GM12873 (cell line): ENCODE data around the gene CGA.

Experiments
- TF ChIP-seq, protein P1 (sequence below): IDR thresholded peaks from 2 replicates; pipeline ENCODE4 v1.5.1; 2012; ENCODE audit warnings: low read depth, mild to moderate bottlenecking, moderate library complexity, low read length, control low read depth; ENCODE audit not compliant: insufficient read depth; ENCODE audit errors: missing control alignments

Gene CGA

DNA sequence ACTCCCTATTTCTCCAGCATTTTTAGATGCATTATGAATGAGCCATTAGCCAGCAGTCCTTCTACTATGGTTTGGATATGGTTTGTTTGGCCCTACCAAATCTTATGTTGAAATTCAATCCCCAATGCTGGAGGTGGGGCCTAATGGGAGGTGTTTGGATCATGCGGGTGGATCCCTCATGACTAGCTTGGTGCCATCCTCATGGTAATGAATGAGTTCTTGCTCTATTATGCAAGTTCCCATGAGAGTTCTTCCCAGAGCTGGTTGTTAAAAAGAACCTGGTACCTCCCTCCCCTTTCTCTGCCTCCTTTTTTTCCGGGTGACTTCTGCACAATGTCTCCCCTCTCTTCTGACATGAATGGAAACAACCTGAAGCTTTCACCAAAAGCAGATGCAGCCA, 6.2 kb upstream of the CGA start:
- TF ChIP-seq, protein P1, sequence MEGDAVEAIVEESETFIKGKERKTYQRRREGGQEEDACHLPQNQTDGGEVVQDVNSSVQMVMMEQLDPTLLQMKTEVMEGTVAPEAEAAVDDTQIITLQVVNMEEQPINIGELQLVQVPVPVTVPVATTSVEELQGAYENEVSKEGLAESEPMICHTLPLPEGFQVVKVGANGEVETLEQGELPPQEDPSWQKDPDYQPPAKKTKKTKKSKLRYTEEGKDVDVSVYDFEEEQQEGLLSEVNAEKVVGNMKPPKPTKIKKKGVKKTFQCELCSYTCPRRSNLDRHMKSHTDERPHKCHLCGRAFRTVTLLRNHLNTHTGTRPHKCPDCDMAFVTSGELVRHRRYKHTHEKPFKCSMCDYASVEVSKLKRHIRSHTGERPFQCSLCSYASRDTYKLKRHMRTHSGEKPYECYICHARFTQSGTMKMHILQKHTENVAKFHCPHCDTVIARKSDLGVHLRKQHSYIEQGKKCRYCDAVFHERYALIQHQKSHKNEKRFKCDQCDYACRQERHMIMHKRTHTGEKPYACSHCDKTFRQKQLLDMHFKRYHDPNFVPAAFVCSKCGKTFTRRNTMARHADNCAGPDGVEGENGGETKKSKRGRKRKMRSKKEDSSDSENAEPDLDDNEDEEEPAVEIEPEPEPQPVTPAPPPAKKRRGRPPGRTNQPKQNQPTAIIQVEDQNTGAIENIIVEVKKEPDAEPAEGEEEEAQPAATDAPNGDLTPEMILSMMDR = no peak

DNA sequence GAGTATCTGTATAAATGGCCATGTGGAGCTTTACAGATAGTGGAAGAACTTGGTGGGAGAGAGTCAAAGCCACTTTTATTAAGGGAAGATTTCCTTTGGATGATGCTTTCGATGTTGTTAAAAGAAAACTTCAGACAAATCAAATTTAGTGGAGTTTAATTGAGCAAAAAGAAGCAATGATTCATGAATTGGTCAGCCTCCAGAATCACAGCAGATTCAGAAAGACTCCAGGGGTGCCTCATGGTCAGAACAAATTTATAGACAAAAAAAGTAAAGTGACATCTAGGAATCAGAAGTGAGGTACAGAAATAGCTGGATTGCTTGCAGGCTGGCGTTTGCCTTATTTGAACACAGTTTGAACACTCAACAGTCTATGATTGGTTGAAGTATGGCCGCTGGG, 5.3 kb upstream of the CGA start:
- TF ChIP-seq, protein P1 = no peak

DNA sequence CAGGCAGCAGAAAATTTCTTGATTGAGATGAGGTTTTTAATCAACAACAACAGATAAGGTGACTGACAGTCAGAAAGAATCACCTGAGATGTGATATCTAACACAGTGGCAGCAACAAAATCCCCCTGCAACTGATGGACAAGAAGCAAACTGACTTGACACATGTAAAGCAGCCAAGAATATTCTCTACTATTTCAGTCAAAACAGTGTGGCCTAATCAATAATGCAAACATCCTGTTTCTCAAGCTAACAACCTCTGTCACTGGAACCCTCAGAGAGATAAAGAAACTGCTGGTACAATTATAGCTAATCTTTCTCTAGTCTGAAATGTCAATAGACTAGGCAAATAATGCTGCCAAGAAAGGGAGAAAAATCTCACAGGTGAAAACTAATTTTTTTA, 4.6 kb upstream of the CGA start:
- TF ChIP-seq, protein P1 = no peak

DNA sequence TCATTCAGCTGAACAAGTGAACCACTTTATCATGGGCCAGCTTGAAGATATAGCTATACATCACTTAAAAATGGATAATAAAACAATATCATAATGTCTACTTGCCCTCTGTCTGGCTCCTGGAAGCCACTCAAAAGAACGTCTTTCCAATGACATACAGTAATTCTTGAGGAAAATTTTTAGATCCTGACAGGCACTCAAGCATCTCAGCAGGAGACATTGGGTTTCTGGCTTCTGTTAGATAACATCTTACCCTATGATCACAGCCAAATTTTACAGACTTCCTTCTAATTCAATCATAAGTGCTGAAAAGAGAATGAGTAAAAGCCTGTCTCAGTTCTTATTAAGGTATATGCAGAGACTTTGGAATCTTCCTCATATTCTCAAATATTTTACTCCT, 330 bp downstream of the CGA start:
- TF ChIP-seq, protein P1 = no peak

DNA sequence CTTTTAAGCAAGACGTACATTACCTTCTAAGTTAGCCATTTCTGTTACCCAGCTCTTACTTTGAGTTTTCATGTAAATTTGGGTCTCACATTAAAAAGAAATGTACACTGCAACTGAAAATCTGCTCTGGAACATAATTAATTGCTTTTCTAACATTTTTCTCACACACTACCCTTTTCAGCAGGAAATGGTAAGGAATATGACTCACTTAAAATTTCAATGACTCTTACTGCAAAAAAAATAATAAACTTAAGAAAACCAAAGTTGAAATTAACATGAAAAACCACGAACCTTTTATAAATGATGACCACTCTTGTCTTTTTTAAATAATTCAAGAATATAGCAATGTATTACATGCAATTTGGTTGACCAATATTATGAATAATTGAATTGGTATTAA, 1.3 kb downstream of the CGA start:
- TF ChIP-seq, protein P1 = no peak

DNA sequence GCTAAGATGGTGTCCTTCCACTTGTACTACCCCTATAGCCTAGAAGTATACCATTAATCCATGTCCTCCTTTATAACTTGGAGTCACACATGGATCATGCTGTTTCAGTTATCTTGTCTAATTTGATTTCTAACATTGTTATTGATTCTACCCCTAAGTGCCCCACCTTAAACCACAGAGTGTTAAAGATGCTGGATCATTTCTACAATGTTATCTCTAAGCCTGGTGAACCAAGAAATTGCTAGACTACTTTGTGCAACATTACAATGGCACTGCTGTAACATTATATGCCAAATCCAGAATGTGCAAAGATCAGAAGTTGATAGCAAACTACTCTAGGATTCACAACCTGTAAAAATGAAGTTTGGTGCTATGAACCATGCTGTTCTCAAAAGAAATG, 1.7 kb downstream of the CGA start:
- TF ChIP-seq, protein P1 = no peak

DNA sequence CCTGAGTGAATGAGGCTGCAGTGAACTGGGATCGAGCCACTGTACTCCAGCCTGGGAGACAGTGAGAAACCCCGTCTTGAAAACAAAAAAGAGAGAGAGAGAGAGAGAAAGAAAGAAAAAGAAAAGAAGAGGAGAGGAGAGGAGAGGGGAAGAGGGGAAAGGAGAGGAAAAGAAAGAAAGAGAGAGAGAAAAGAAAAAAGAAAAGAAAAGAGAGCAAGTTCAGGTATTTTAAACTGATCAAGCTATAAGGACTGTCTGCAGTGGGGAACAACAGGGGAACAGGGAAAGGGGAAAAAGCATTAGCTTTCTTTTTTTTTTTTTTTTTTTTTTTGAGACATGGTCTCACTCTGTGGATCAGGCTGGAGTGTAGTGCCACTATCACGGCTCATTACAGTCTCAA, 2.5 kb downstream of the CGA start:
- TF ChIP-seq, protein P1 = no peak
